ENCODE measurements around the gene FNDC7.

- TF ChIP-seq TARDBP (IDR thresholded peaks at IDR 0.05) (no peak), FOXM1 (IDR thresholded peaks at IDR 0.05; ENCODE audit: borderline replicate concordance) (no peak), BHLHE40 (IDR thresholded peaks at IDR 0.05; ENCODE audit: borderline replicate concordance) (no peak), LEF1 (IDR thresholded peaks at IDR 0.05; ENCODE audit: borderline replicate concordance) (no peak)
These were observed 19.7 kb upstream of the FNDC7 start for GRCh38 chr1:108692724-108693655.
